ENCODE measurements around the gene ATG16L1. TPM values are rescaled to one million over a fixed set of nuclear protein-coding genes. Genes with fewer than 3 reads are reported as not detected.

ATG16L1 gene
- total and polyA plus RNA-seq, 9 of the 15 experiments (the other 6 are each of a cell fraction or from before 2014, with no cell fraction given) = 6.4 to 21.3 (median 17.2) TPM

GRCh38 chr2:233242231-233242927, 9.1 kb upstream of the ATG16L1 start (continued):
- TF ChIP-seq TFE3 (CRISPR knock-in tag; IDR thresholded peaks at IDR 0.05) (0 out of 2 replicates have a peak, but pooled peaks have one; percentile 15), MEF2A (IDR thresholded peaks at IDR 0.05; ENCODE audit: control insufficient read depth, low read depth, low read length) (peak; percentile 83; the same call in 1 of the 2 replicates), FOSL1 (tag; conservative IDR thresholded peaks at IDR 0.05) (peak; percentile 39; the same call in 1 of the 2 replicates), TFAM (CRISPR knock-in tag; conservative IDR thresholded peaks at IDR 0.05) (no peak), JUND (IDR thresholded peaks at IDR 0.05; ENCODE audit: borderline replicate concordance, low read depth, low read length) (peak; percentile 53; the same call in 1 of the 2 replicates), JUND (tag; IDR thresholded peaks at IDR 0.05; ENCODE audit: borderline replicate concordance, low read depth, low read length) (peak; percentile 32; the same call in 1 of the 3 replicates), MED1 (CRISPR knock-in tag; IDR thresholded peaks at IDR 0.05; ENCODE audit: borderline replicate concordance) (no peak), NFXL1 (CRISPR knock-in tag; IDR thresholded peaks at IDR 0.05) (no peak), HDAC6 (IDR thresholded peaks at IDR 0.05; ENCODE audit: low read depth, low read length) (no peak), TGIF2 (CRISPR knock-in tag; IDR thresholded peaks at IDR 0.05) (no peak), MECOM (CRISPR knock-in tag; IDR thresholded peaks at IDR 0.05) (no peak), ZNF41 (CRISPR knock-in tag; conservative IDR thresholded peaks at IDR 0.05) (no peak), ZNF583 (CRISPR knock-in tag; IDR thresholded peaks at IDR 0.05) (no peak), ZNF707 (CRISPR knock-in tag; conservative IDR thresholded peaks at IDR 0.05) (no peak), RFX7 (CRISPR knock-in tag; IDR thresholded peaks at IDR 0.05) (no peak)

Data from K562 (cell line).